ENCODE data around the gene NFKBIL1. TPM values are rescaled to one million over a fixed set of nuclear protein-coding genes. Genes with fewer than 3 reads are reported as not detected.
A peak's percentile ranks its signal among the peaks of the same experiment; 100 is the strongest.

The NFKBIL1 gene
- total RNA-seq, 2 donors from 2014 or later, result 17.4 to 26.3 TPM

DNA sequence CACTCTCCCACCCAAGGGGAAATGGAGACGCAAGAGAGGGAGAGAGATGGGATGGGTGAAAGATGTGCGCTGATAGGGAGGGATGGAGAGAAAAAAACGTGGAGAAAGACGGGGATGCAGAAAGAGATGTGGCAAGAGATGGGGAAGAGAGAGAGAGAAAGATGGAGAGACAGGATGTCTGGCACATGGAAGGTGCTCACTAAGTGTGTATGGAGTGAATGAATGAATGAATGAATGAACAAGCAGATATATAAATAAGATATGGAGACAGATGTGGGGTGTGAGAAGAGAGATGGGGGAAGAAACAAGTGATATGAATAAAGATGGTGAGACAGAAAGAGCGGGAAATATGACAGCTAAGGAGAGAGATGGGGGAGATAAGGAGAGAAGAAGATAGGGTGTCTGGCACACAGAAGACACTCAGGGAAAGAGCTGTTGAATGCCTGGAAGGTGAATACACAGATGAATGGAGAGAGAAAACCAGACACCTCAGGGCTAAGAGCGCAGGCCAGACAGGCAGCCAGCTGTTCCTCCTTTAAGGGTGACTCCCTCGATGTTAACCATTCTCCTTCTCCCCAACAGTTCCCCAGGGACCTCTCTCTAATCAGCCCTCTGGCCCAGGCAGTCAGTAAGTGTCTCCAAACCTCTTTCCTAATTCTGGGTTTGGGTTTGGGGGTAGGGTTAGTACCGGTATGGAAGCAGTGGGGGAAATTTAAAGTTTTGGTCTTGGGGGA lies 28.7 kb downstream of the NFKBIL1 start:
- H3K27me3 ChIP-seq (ENCODE audit: control insufficient read depth, insufficient read depth, low read length, poor library complexity, severe bottlenecking), result peaks cover 5% of the 10 kb centered on the region
- Mint-ChIP-seq H3K4me1 (peaks cover 11% of the 10 kb centered on the region), H3K9me3 (no peaks in the 10 kb centered on the region), H3K27ac (no peak overlapping the region), H3K36me3 (ENCODE audit: low read depth) (no peaks in the 10 kb centered on the region), H3K27me3 (ENCODE audit: insufficient read depth) (peaks cover 39% of the 10 kb centered on the region), H3K4me3 (no peak overlapping the region)
- H3K9ac ChIP-seq (ENCODE audit: extremely low read depth, low read length, poor library complexity, severe bottlenecking), result no peak overlapping the region
- peaks cover 6% of the 10 kb centered on the region for H3K4me1 ChIP-seq (ENCODE audit: control insufficient read depth, insufficient read depth, low read length)
- 89 to 92% methylated on average over 5 to 8 of the region's 8 CpGs for WGBS, 2 experiments (ENCODE audit: insufficient coverage in 1 of 2, insufficient read length in 1 of 2)
- H3K27ac ChIP-seq (ENCODE audit: low read depth, low read length), result no peak overlapping the region
- H3K4me3 ChIP-seq (ENCODE audit: low read length), result no peak overlapping the region
- no peaks in the 10 kb centered on the region for H3K36me3 ChIP-seq (ENCODE audit: control insufficient read depth, insufficient read depth, low read length)
- DNase-seq, result no peak
- no peaks in the 10 kb centered on the region for H3K9me3 ChIP-seq (ENCODE audit: control insufficient read depth, low read length)
- no peak for TF ChIP-seq CTCF (conservative IDR thresholded peaks at IDR 0.05)

DNA sequence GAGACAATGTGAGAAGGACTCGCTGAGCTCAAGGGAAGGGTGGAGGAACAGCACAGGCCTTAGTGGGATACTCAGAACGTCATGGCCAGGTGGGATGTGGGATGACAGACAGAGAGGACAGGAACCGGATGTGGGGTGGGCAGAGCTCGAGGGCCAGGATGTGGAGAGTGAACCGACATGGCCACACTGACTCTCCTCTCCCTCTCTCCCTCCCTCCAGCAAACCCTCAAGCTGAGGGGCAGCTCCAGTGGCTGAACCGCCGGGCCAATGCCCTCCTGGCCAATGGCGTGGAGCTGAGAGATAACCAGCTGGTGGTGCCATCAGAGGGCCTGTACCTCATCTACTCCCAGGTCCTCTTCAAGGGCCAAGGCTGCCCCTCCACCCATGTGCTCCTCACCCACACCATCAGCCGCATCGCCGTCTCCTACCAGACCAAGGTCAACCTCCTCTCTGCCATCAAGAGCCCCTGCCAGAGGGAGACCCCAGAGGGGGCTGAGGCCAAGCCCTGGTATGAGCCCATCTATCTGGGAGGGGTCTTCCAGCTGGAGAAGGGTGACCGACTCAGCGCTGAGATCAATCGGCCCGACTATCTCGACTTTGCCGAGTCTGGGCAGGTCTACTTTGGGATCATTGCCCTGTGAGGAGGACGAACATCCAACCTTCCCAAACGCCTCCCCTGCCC lies 29.6 kb downstream of the NFKBIL1 start:
- H3K27ac Mint-ChIP-seq, result no peak overlapping the region
- 95 to 100% methylated on average over 3 to 19 of the region's 19 CpGs for whole genome bisulfite sequencing, 2 experiments (ENCODE audit: insufficient coverage in 1 of 2, insufficient read length in 1 of 2)
- TF ChIP-seq CTCF (conservative IDR thresholded peaks at IDR 0.05), result no peak

GRCh38 chr6:31577579-31577966 lies 30.2 kb downstream of the NFKBIL1 start:
- no peak overlapping the region for H3K27ac ChIP-seq (ENCODE audit: low read depth, low read length)
- H3K27me3 Mint-ChIP-seq (ENCODE audit: insufficient read depth), result peaks cover 47% of the 10 kb centered on the region

More for the DNA sequence above, 29.6 kb downstream of the NFKBIL1 start:
- peak; percentile 39 for DNase-seq
- peaks cover 5% of the 10 kb centered on the region for H3K27me3 ChIP-seq (ENCODE audit: control insufficient read depth, insufficient read depth, low read length, poor library complexity, severe bottlenecking)
- Mint-ChIP-seq H3K36me3 (ENCODE audit: low read depth) (no peaks in the 10 kb centered on the region), H3K9me3 (no peaks in the 10 kb centered on the region), H3K4me1 (peaks cover 20% of the 10 kb centered on the region), H3K27me3 (ENCODE audit: insufficient read depth) (peaks cover 45% of the 10 kb centered on the region), H3K4me3 (no peak overlapping the region)
- H3K9ac ChIP-seq (ENCODE audit: extremely low read depth, low read length, poor library complexity, severe bottlenecking), result no peak overlapping the region
- no peak overlapping the region for H3K4me3 ChIP-seq (ENCODE audit: low read length)
- H3K36me3 ChIP-seq (ENCODE audit: control insufficient read depth, insufficient read depth, low read length), result no peaks in the 10 kb centered on the region
- H3K4me1 ChIP-seq (ENCODE audit: control insufficient read depth, insufficient read depth, low read length), result peaks cover 6% of the 10 kb centered on the region
- no peak overlapping the region for H3K27ac ChIP-seq (ENCODE audit: low read depth, low read length)
- H3K9me3 ChIP-seq (ENCODE audit: control insufficient read depth, low read length), result no peaks in the 10 kb centered on the region

More at GRCh38 chr6:31577579-31577966, 30.2 kb downstream of the NFKBIL1 start:
- Mint-ChIP-seq H3K9me3 (no peaks in the 10 kb centered on the region), H3K36me3 (ENCODE audit: low read depth) (no peaks in the 10 kb centered on the region), H3K4me1 (peaks cover 20% of the 10 kb centered on the region), H3K27ac (no peak overlapping the region), H3K4me3 (no peak overlapping the region)
- WGBS, 2 experiments (ENCODE audit: insufficient coverage in 1 of 2, insufficient read length in 1 of 2), result 88 to 100% methylated on average over 1 to 2 of the region's 3 CpGs
- Histone ChIP-seq H3K36me3 (ENCODE audit: control insufficient read depth, insufficient read depth, low read length) (no peaks in the 10 kb centered on the region), H3K4me1 (ENCODE audit: control insufficient read depth, insufficient read depth, low read length) (peaks cover 6% of the 10 kb centered on the region), H3K9me3 (ENCODE audit: control insufficient read depth, low read length) (no peaks in the 10 kb centered on the region), H3K9ac (ENCODE audit: extremely low read depth, low read length, poor library complexity, severe bottlenecking) (no peak overlapping the region), H3K4me3 (ENCODE audit: low read length) (no peak overlapping the region), H3K27me3 (ENCODE audit: control insufficient read depth, insufficient read depth, low read length, poor library complexity, severe bottlenecking) (peaks cover 5% of the 10 kb centered on the region)
- no peak for TF ChIP-seq CTCF (conservative IDR thresholded peaks at IDR 0.05)
- DNase-seq, result peak; percentile 38
